Ishikawa (cell line): ENCODE measurements around the gene CBX6.

Experiments
- CEBPB ChIP-seq: IDR thresholded peaks from 2 replicates; pipeline ENCODE4 v1.6.1; 2012
- CREB1 ChIP-seq: IDR thresholded peaks from 2 replicates; pipeline ENCODE4 v1.6.1; 2012; ENCODE audit warnings: low read depth
- EGR1 ChIP-seq: IDR thresholded peaks from 2 replicates; pipeline ENCODE4 v1.6.1; 2012
- EP300 ChIP-seq: IDR thresholded peaks from 2 replicates; pipeline ENCODE4 v1.6.1; 2012; ENCODE audit warnings: borderline replicate concordance
- FOXM1 ChIP-seq: IDR thresholded peaks from 2 replicates; pipeline ENCODE4 v1.6.1; 2012; ENCODE audit warnings: low read depth, borderline replicate concordance
- NFIC ChIP-seq: IDR thresholded peaks from 2 replicates; pipeline ENCODE4 v1.6.1; 2012
- RAD21 ChIP-seq: IDR thresholded peaks from 2 replicates; pipeline ENCODE4 v1.6.1; 2012; ENCODE audit warnings: low read depth
- TAF1 ChIP-seq: IDR thresholded peaks from 2 replicates; pipeline ENCODE4 v1.6.1; 2012; ENCODE audit warnings: low read depth, mild to moderate bottlenecking
- TCF12 ChIP-seq: IDR thresholded peaks from 2 replicates; pipeline ENCODE4 v1.6.1; 2012; ENCODE audit warnings: low read depth
- TEAD4 ChIP-seq: IDR thresholded peaks from 2 replicates; pipeline ENCODE4 v1.6.1; 2012
- YY1 ChIP-seq: IDR thresholded peaks from 2 replicates; pipeline ENCODE4 v1.6.1; 2012; ENCODE audit warnings: low read depth
- ZBTB7A ChIP-seq: IDR thresholded peaks from 2 replicates; pipeline ENCODE4 v1.6.1; 2012; ENCODE audit warnings: low read depth
- TF ChIP-seq, protein P1 (sequence below): IDR thresholded peaks from 2 replicates; pipeline ENCODE4 v1.6.1; 2012
- TF ChIP-seq, protein P2 (sequence below): IDR thresholded peaks from 2 replicates; pipeline ENCODE4 v1.6.1; 2012
- TF ChIP-seq, protein P3 (sequence below): IDR thresholded peaks from 2 replicates; pipeline ENCODE4 v1.6.1; 2012; ENCODE audit warnings: low read depth, mild to moderate bottlenecking

Gene CBX6

DNA sequence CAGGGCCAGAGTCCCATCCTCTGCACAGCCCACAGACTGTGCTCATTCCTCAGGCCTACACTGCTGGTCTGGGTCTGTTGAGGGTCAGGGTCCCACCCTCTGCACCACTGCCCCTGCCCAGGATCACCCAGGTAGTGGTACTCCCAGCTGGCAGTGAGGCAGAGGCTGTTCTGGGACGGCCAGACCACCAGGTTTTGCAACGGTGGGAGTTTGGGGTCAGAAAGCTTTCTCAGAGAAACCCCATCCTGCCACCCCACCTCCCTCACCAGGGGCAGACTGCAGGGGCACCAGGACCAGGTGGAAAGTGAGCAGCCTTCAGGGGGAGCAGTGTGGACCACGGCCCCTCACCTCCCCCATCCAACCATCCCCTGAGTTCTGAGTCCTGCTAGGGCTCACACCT, 39.0 kb downstream of the CBX6 start:
- TF ChIP-seq, protein P1, sequence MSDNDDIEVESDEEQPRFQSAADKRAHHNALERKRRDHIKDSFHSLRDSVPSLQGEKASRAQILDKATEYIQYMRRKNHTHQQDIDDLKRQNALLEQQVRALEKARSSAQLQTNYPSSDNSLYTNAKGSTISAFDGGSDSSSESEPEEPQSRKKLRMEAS: no peak
- TF ChIP-seq TCF12 (no peak), EP300 (no peak), TAF1 (no peak)
- TF ChIP-seq, protein P2, sequence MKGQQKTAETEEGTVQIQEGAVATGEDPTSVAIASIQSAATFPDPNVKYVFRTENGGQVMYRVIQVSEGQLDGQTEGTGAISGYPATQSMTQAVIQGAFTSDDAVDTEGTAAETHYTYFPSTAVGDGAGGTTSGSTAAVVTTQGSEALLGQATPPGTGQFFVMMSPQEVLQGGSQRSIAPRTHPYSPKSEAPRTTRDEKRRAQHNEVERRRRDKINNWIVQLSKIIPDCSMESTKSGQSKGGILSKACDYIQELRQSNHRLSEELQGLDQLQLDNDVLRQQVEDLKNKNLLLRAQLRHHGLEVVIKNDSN: no peak

DNA sequence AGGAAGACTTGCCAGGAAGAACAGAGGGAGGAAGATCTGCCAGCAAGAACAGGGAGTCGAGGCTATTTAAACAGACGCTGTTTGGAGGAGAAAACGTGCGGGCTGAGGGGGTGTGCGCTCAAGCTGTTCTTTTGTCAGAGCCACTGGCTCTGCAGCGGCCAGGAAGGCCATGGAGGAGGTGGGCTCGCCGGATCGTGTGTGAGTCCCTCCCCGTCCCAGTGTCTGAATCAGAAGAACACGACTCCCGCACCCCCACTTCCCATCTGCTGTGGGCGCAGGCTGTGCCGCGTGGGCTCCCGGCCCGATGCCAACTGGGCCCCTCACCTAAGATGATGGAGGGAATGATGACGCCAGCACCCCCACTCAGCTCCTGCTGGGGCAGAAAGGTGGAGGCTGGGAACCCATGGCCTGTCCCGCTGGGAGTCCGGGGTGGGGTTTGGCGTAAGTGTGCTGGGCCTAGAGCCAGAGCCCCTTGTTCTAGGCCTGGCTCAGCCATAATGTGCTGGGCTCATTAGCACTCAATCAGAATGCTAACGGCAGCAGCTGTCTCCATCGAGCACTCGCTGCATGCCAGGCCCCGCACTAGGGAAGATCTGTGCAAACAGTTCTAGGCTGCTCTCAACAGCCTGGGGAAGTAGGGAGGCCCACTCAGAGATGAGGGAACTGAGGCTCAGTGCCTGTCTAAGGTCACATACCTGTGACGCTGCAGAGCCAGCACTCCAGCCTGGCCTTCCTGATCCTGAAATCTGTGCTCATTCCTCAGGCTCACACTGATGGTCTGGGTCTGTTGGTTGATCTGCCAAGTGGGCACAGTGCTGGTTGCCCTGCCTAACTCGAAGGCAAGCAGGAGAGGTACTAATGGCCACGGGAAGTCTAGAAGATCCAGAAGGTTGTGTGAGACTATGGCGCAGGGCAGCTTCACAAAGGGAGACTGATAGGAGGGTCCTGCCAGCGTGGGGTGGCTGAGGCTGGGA, 39.7 kb downstream of the CBX6 start:
- TF ChIP-seq EP300 (no peak), FOXM1 (no peak)

DNA sequence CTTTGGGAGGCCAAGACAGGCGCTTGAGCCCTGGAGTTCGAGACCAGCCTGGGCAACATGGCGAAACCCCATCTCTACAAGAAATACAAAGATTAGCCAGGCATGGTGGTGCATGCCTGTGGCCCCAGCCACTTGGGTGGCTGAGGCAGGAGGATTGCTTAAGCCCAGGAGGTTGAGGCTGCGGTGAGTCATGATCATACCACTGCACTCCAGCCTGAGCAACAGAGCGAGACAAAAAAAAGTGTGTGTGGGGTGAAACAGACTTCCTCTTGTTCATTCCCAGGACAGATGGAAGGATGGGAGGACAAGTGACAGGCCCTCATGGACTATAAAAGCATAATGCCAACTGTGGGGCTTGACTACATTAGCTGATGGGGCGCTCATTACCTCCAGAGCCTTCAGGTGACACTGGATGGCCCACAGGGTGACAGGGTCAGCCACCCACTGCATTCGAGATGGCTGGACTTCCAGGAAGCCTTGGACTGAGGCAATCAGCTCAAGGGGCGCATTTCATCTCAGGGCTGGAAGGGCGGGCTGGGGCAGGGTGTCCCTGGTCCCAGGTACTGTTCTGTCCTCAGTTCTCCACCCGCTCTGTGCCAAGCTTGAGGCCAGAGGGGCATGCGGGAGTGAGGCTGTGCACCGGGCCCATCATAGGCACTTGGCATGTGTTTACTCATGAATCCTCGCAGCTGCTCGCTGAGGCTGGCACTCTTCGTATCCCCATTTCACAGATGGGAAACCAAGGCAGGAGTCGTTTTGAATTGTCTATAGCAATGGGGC, 40.7 kb downstream of the CBX6 start:
- peak; percentile 16; the same call in 1 of the 2 replicates for TF ChIP-seq CEBPB
- TF ChIP-seq EGR1: no peak
- TF ChIP-seq EP300: no peak
- TF ChIP-seq NFIC: no peak

DNA sequence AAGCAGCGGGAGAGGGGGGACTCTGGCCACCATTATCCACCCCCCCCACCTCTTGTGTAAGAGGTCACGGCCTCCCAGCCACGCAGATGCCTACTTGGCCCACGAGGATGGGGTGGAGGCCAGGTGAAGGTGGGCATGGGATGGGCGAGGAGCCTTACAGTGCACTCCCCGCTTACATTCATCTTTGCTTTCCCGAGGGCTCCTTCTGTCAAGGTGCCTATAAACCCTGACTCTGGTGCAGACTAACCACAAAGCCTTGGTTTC, 41.2 kb downstream of the CBX6 start:
- TF ChIP-seq, protein P2: no peak
- no peak for TF ChIP-seq NFIC
- no peak for TF ChIP-seq CREB1
- TF ChIP-seq EP300: no peak
- no peak for TF ChIP-seq YY1
- TF ChIP-seq, protein P1: no peak
- TF ChIP-seq EGR1: no peak

DNA sequence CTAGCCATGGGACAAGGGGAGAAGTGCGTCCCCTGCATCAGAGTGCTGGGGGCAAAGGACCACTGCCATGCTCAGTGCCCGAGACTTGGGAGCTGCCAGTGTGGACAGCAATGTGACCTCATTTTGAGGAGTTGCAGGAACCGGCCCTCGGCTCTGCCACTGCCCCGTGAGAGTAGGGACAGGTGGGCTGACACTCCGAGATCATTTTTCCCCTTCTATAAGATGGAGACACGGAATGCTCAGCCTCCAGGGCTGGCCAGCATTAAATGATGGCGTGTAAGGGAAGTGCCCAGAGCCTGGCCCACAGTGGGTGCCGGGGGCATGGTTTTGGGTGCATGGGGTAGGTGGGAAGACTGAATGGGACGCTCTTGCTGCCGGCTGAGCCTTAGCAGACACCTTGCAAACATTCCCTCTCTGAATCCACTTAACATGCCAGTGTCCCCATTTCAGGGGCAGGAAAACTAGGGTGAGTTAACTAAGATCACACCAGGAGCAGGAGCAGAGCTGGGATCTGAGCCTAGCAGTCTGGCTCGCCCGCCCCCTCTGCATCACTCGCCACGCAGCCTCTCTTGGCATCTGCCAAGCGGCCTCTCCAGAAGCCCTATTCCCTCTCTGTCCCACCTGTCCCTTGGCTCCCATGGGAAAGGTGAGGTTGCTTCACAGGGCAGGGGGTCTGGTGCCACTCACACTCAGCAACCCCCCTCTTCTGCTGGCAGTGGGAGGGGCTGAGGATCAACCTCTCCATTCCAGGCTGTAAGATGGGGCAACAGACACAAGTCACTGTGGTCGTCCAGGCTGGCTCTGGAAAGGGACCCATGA, 41.8 kb downstream of the CBX6 start:
- TF ChIP-seq NFIC: no peak
- no peak for TF ChIP-seq TAF1
- no peak for TF ChIP-seq EGR1
- TF ChIP-seq, protein P2: no peak
- TF ChIP-seq, protein P1: no peak
- TF ChIP-seq CREB1: no peak
- no peak for TF ChIP-seq TCF12

DNA sequence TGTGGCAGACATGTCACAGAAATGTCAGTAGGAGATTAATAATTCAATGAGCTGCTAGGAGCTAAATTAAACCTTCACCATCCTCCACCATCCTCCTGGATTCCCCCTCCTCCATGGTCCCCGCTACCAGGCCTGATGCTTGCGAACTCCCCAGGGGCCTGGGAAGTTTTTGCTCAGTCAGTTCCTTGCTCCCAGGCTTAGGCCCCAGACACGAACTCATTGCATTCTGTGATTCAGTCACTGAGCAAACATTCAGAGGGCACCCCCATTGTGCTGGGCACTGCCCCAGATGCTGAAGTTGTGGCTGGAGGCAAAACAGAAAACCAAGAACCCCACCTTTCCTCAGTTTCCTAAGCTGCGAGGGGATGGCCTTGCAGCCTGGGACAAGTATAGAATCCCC, 42.5 kb downstream of the CBX6 start:
- TF ChIP-seq CREB1 (no peak), RAD21 (no peak), ZBTB7A (no peak), EP300 (no peak), EGR1 (no peak), TCF12 (no peak), FOXM1 (no peak), TAF1 (no peak), YY1 (no peak), NFIC (no peak), TEAD4 (no peak), CEBPB (no peak)
- TF ChIP-seq, protein P3, sequence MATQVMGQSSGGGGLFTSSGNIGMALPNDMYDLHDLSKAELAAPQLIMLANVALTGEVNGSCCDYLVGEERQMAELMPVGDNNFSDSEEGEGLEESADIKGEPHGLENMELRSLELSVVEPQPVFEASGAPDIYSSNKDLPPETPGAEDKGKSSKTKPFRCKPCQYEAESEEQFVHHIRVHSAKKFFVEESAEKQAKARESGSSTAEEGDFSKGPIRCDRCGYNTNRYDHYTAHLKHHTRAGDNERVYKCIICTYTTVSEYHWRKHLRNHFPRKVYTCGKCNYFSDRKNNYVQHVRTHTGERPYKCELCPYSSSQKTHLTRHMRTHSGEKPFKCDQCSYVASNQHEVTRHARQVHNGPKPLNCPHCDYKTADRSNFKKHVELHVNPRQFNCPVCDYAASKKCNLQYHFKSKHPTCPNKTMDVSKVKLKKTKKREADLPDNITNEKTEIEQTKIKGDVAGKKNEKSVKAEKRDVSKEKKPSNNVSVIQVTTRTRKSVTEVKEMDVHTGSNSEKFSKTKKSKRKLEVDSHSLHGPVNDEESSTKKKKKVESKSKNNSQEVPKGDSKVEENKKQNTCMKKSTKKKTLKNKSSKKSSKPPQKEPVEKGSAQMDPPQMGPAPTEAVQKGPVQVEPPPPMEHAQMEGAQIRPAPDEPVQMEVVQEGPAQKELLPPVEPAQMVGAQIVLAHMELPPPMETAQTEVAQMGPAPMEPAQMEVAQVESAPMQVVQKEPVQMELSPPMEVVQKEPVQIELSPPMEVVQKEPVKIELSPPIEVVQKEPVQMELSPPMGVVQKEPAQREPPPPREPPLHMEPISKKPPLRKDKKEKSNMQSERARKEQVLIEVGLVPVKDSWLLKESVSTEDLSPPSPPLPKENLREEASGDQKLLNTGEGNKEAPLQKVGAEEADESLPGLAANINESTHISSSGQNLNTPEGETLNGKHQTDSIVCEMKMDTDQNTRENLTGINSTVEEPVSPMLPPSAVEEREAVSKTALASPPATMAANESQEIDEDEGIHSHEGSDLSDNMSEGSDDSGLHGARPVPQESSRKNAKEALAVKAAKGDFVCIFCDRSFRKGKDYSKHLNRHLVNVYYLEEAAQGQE: no peak
- TF ChIP-seq, protein P2: no peak
- TF ChIP-seq, protein P1: no peak
